HS-27A (cell line): ENCODE data around the gene GORASP2.
"Not testable (repeated sequence)": the region's sequence is repeated elsewhere in the genome, so short reads cannot be mapped to it uniquely, and the experiment has no call there.

ENCODE experiments used
- DNase-seq: peaks from one replicate; pipeline ENCODE4 v3.0.0-alpha.2; 2012; ENCODE audit warnings: low read depth, missing footprints

Gene GORASP2

DNA sequence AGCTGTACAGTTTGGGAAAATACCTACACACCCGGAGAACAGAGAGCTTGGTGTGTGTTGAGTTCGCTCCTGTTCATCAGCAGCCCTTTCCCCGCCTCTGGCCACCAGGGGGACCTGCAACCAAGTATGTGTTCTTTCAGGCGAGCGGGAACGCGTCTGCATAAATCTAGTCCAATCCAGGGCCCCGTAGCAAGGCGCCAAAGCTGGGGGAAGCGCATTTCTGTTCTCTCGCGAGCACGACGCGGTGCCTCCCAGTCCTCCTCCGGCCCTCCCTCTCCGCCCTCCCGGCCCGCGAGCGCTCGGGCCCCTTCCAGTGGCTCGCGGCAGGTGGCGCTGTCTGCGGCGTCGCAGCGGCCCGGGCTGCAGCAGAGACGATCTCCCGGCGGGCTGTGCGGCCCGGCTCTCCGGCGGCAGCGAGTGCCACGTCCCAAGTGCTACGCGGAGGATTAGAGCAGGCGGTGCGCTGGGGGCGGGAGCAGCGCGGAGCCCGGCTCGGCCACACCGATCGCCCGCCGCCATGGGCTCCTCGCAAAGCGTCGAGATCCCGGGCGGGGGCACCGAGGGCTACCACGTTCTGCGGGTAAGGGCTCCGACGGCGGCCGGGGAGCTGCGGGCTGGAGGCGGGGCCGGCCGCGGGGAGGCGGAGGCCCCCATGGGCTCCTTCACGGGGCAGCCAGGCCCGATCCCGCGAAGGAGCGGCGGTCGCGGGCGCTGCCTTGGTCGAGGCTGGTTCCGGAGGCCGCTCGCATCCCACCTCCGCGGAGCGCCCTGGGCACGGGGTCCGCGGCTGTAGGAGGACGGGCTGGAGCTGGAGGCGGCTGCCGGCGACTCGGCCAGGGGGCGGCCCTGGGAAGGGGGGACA, at the start of gene GORASP2:
Gene GORASP2 (plus strand): TSS at position 430 of the 862 bp plus-strand sequence. CDS start 88 bp downstream, at position 518.
- DNase-seq = peak; percentile 90

DNA sequence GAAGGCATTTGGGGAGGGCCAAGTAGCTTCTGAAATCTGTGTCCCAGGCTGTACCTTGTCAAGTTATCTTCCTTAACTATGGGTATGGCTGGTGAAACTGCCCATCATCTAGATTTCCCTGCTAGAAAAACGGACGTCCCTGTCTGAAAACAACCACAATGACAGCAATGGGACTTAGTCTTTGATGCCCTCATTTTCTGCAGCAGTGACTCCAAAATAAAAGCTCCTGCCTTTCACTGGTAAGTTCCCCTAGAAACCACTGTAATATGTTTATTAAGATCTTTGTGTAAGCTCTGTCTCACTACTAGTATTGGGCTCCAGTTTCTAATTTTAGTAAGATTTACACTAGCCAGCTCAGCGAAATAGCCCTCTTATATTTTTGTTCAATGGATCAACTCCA, 47.2 kb upstream of the GORASP2 start:
- no peak for DNase-seq

DNA sequence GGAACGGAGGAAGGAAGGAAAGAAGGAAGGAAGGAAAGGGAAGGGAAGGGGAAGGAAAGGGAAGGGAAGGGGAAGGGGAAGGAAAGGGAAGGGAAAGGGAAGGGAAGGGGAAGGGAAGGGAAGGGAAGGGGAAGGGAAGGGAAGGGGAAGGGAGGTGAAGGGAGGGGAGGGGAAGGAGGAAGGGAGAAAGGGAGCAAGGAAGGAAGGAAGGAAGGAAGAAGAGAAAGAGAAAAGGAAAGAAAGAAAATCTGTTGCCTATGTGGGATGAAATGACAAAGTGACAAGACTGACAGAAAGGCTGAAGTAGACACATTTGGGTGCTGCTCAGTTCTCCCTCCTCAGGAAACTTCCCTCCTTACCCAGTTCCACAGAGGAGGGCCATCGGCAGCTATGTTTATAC, 46.3 kb upstream of the GORASP2 start:
- no peak for DNase-seq

DNA sequence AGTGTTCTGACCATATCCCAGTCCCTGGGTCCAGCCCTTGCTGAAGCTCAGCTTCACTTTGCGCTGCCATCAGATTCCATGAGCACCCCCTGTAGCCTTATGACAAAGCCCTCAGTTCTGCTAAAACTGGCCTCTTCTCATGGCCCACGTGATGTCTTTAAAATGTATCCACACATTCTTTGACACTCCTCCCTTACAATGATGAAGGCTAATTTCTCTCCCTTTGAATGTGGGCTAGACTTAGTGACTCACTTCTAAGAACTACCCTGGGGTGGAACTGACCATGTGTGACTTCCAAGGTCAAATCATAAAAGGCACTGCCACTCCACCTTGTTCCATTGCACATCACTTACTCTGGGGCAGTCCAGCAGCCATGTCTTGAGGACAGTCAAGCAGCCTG, 45.4 kb upstream of the GORASP2 start:
- no peak for DNase-seq

DNA sequence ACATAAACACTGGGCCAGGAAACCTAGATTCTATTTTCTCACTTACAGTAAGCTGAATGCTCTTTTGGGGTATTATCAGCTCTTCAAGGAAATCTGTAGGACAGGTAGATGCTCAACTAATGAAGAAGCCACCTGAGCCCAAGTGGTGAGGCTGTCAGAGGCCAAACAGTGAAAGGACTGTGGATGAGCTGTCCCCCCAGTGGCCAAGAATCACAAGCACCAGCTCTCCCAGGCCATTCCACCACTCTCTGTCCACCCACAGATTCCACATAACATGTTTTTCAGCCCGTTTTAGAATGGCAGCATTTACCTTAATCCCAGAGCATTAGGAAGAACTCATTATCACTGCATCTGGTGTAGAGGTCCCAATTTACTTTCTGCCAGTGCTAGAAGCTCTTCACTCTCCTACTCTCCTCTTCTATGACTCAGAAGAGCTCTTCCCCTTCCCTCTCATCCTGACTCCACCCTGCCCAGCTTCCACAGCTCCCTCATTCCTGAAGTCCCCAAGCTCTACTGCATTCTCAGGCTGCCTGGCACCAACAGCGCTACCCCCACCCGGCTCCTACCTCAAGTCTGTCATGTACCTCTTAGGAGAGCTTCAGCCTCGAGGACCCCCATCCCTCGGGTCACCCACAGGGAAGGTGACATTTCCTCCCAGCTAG, 43.8 kb upstream of the GORASP2 start:
- no peak for DNase-seq

DNA sequence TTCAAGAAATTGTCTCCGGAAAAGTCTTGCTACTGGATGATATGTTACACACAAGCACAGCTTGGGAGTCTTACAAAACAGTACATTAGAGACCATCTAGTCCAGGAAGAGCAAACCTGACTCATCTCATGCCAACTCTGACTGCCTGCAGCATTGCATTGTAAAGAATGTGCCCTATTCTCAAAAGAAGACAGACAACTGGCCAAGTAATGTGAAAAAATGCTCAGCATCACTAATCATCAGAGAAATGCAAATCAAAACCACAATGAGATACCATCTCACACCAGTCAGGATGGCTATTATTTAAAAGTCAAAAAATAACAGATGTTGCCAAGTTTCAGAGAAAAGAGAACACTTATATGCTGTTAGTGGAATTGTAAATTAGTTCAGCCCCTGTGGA, 42.7 kb upstream of the GORASP2 start:
- DNase-seq = peak; percentile 59

DNA sequence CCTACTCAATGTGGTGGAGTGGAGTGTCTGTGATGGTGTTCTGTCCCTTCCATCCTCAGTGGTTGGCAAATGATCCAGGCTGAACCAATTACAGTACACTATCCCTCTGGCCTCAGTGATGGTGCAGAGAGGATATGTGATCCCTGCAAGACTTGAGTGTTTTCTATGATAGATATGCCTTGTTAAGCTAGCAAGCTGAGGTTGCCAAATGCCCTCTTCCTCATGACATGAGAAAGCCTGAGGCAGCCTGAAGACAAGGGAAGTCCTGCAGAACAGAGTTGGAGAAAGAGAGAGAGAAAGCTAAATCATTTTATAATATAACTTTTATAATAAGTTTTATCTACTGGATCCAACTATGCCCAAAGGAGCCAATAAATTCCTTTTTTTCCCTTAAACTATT, 41.6 kb upstream of the GORASP2 start:
- no peak for DNase-seq

DNA sequence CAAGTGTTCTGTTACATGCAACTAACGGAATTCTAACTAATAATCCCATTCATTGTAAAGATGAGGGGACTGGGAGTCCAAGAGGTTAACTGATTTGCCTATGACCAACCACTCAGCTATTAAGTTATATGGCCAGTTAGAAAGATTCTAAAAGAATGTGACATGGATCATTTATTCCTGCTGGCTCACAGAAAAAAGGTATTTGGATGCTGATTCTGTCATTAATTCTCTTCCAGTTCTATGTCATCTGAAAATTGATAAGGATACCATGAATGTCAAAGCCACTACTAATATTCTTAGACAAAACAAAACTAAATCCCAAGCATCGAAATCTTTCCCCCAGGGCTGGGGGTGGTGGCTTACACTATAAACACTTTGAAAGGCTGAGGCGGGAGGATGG, 41.2 kb upstream of the GORASP2 start:
- DNase-seq = peak; percentile 41

DNA sequence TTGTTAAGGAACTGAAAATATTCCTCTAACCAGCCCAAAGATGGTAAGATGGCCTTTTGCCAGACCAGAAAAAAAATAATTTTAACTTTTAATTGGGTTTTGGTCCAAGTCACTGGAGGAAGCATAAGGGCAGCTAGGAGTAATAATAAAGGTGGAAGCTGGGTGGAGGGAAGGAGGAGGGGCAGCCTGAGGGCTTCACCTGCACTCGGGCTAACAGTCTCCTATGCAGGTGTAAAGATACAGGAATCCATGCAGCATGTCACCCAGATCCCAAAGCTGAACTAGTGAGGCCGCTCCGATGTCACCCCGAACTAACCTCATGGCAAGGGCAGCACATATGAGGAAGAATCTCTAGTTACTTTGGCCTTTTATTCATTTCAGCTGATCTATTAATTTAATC, 37.2 kb upstream of the GORASP2 start:
- no peak for DNase-seq

DNA sequence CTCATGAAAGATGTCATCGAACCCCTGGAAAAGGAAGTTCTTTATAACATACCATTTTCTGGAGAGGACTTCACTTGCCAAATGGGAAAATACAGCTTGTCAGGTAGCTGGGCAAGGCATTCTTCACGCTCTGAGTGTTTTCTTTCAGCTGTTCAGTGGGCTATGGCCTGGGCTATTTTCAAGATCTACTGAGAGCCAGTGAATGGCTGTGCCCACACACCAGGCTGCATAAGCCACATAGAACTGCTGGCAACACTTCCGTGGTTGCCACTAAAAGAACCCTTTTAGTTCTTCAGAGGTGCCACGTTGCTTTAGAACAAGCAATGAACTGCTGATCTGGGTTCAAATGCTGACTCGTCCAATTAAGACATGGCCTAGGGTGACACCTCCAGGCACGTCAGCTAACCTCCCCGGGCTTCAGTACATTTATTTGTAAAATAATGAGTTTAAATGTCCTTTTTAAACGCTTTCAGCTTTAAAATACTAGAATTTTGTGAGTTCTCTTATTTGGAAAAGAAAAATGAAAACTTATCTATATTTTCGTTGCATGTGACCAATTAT, 36.6 kb upstream of the GORASP2 start:
- DNase-seq = no peak

DNA sequence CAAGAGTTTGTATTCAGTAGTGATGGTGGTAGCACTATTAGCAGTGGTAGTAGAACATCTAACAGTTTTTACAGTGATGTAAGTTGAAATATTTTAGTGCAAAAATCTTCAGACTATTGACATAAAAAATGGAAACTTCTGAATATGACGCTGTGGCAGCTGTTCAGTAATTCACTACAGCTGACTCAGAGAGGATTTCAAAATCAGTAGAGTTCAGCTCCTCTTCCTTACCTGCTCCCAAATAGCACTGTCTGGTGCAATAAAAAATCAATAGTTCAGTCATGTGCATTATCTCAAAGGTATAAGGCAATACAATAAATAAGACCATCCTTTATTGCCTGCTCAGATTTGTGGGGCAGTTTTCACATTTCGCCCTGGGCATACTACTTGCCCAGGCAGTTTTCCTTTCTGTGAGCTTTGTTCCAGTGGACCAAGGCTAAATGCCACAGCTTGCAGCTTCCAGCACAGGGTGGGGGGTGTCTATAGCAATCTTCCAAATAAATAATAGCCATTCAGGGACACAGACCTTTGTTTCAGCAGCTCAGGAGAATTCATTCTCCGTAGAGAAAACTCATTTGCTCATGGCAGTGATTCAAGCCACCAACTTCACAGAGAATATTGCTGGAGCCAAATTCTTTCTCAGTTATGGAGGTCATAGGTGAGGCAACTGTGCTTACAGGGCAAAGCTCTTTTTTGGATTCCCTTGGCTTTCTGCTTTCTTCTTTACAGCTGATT, 33.9 kb upstream of the GORASP2 start:
- DNase-seq = no peak

DNA sequence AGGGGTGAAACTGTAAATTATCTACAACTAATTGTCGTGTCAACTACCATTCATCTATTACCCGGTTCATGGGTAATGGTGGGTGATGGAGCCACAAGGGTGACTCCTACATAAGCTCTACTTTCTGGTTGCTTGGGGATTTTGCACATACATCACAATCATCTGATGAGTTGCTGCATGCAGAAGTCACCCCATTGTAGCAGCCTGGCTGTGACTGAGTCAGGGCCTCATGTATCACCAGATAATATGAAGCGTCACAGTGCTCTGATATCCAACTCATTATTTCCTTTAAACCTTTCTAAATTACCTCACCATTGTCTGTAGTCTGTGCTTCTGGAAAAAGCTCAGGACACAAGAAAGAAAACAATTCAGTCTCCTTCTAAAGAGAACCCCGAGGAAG, 32.4 kb upstream of the GORASP2 start:
- no peak for DNase-seq

DNA sequence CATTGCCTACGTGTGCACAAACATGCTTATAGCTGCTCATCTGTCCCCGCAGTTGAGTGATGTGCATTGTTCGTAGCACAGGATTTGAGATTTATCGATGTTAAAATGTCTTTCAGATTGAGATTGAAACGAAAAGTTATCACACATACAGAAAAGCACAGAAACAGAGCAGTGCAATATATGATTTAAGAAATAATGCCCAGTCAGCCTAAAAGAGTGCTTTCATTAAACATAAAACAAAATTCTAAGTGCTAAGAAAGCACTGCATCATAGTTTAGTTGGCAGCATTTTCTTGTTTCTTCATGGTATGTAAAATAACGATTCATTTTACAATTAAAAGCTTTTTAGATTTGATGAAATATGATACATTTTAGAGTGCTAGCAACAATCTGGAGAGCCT, 31.9 kb upstream of the GORASP2 start:
- DNase-seq = no peak

DNA sequence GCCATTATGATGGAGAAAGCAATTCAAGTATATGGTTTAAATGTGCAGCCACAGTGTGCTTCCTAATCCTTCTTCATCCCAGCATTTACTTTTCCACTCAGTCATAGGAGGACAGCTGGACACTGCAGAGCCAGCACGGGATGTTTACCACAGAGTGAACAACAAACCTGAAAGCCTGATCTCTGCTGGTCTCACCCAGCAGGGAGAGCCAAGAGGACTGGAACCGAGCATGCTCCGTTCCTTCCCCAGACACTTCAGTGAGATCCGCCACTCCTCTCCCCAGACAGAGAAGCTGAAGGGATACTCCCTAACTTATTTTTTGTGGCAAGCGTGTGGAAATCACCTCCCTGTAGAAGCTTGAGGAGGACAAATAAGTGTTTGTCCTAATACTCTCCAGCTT, 23.2 kb upstream of the GORASP2 start:
- no peak for DNase-seq

DNA sequence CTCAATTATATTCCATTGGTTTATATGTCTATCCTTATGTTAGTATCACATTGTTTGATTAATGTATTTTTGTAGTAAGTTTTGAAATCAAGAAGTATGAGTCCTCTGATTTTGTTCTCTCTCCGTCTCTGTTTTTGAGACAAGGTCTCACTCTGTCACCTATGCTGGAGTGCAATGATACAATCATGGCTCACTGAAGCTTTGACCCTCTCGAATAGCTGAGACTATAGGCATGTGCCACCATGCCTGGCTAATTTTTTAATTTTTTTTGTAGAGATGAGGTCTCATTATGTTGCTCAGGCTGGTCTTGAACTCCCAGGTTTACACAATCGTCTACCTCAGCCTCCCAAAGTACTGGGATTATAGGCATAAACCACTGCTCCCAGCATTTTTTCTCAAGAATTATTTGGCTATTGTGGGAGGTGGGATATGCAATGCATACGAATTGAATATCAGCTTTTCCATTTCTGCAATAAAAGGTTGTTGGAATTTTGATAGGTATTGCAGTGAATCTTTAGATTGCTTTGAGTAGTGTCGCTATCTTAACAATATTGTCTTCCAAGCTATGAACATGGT, 17.7 kb upstream of the GORASP2 start:
- DNase-seq = no peak

DNA sequence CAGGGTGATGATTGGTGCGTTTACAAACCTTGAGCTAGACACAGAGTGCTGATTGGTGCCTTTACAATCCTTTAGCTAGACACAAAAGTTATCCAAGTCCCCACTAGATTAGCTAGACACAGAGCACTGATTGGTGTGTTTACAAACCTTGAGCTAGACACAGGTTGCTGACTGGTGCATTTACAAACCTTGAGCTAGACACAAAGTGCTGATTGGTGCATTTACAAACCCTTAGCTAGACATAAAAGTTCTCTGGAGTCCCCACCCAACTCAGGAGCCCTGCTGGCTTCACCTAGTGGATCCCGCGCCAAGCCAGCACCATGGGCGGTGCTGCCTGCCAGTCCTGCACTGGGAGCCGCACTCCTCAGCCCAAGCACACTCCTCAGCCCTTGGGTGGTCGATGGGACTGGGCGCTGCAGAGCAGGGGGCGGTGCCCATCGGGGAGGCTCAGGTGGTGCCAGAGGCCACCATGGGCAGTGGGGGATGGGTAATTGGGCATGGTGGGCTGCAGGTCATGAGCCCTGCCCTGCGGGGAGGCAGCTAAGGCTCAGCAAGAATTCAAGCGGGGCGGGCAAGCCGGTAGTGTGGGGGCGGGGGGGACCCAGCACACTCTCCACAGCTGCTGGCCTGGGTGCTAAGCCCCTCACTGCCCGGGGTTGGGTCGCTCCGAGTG, 13.9 kb upstream of the GORASP2 start:
- not testable (repeated sequence) for DNase-seq

DNA sequence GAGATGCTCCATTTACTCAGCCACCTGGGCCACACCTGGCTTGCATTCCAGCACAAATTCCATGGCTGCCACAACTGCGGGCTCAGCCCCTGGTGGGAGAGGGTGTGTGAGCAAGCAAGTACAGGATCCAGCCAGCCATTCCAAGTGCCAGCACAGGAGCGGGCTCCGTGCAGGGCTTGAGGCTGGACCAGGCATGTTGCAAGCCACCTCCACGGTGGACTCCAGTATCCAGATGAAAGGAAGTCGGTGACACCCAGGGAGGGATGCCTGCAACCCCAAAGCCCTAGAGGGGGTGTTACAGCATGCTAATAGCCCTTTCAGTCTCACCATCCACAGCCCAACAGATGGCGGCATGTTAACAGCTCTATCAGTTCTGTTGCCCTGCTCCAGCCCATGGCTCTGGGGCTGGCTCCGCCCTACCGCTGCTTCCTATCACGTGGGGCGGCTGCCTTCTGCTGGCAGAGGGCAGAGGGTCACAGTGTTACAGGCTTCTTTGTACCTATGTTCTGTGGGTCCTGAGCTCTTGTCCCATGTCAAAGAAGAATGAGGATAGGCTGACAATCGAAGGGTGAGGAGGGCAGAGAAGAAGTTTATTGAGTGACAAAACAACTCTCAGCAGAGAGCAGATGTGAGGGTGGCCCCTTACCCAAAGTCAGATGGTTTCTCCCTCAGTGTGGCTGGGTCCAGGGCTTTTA, 11.7 kb upstream of the GORASP2 start:
- DNase-seq = no peak

DNA sequence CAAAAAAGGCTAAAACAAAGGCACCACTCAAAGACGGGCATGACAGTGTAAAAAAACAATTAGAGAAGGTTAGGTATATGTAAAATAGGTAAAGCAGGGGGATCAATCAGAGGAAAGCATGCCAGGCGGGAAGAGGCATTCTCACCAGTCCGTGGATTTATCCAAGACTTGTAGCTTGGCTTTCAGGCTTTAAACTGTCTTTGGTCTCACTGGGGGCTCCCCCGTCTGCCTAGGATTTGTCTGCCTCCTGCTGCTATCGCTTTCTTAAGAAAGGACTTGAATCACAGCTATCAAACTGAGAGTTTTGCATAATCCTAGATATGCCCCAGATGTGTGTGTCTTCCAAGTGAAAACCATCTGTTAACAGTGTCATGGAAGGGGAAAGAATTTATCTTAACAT, 11.1 kb upstream of the GORASP2 start:
- no peak for DNase-seq

DNA sequence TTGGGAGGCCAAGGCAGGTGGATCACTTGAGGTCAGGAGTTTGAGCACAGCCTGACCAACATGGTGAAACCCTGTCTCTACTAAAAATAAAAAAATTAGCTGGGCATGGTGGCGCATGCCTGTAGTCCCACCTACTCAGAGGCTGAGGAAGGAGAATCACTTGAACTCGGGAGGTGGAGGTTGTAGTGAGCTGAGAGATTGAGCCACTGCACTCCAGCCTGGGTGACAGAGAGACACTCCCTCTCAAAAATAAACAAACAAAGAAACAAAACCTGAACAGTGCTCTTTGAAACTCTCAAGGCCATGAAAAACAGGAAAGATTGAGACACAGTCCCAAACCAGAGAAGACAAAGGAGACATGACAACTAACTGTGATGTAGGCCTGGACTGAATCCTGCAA, 7.2 kb upstream of the GORASP2 start:
- DNase-seq = not testable (repeated sequence)

DNA sequence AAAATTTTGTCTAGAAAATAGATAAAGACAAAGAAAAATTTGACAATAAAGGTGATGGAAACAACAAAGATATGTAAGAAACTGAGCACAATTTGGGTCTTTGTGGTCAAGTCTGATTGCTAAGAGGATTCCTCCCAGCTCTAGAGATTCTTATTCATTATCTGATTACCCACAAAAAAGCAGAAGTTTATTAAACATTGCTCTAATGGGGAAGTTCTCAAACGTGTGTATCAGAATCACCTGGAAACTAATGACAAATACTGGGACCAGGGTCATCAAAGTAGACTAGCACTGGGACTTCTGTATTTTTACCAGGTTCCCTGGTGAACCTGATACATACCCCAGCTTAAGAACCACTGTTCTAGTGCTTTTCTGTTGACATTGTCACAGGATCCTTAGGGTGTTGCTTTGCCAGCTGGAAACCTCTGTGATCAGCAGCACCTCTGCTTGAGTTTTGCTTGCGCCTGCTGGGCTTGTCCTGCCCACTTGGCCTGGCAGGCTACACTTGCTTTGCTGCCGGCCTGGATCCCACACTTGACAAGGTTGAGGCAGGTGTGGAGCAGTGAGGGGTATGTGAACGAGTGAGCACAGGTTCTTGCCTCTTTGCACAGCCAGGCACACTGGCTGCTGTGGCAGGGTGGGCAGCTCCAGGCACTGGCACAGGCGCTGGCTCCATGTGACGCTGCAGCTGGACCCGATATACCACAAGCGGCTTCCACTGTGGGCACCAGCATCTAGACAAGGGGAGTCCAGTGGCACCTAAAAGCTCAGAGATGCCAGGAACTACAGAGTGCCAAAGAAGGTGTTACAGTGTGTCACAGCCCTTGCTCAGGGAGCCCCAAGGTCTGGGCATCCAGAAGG, 6.2 kb upstream of the GORASP2 start:
- no peak for DNase-seq
